LoVo (cell line): ENCODE results near the gene TRIM34.
"Not testable (repeated sequence)": the region's sequence is repeated elsewhere in the genome, so short reads cannot be mapped to it uniquely, and the experiment has no call there.

Experiments
- DNase-seq: peaks from one replicate; pipeline ENCODE4 v3.0.0-alpha.2; 2016; ENCODE audit warnings: low spot score

The TRIM34 gene

DNA sequence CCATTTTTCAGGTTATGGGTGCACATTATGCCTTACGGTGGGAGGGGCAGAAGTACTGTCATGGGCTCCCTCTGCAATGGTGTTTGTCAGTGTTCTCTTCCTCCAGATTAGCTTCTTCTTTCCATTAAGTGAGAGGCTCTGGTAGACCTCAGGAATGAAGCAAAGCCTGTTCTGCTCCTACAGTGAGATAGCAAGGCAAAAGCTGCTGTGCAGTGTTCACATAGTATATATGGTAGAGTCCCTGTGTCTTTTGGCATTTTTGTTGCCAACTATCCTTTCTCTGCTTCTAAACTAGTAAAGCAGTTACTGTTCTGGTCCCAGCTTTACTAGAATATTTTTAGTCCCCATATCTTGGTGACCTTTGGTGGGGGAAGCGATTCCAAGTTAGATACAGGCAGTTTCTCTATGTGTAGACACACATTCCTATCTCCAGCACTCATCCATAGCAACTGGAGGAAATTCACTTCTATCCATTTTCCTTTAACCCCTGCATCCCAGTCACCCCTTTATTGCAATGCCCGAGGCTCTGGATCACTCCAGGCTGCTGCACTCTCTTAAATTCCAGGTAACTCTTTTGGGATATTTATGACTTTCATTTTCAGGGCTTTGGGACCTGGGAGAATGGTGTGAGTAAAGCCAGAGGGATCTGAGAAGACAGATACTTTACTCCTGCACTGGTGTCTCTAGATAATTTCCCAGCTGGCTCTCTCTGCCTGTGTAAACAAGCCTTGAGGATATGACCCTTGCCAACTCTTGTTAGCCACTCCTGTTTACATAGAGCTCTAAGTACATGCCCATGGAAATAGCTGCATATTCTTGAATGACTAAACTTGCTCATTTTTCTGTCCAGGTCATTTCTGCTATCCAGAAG, 3.9 kb upstream of the TRIM34 start:
- DNase-seq, result peak; percentile 50

DNA sequence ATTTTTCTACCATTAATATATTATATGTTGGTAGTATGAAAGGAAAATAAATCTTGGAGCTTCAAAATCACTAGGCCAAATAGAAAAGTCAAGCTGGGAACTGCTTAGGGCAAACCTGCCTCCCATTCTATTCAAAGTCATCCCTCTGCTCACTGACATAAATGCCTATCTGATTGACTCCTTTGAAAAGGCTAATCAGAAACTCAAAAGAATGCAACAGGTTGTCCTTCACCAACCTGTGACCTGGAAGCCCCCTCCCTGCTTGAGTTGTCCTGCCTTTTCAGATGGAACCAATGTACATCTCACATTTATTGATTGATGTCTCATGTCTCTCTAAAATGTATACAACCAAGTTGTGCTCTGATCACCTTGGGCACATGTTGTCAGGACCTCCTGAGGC, 3.2 kb upstream of the TRIM34 start:
- DNase-seq, result no peak

DNA sequence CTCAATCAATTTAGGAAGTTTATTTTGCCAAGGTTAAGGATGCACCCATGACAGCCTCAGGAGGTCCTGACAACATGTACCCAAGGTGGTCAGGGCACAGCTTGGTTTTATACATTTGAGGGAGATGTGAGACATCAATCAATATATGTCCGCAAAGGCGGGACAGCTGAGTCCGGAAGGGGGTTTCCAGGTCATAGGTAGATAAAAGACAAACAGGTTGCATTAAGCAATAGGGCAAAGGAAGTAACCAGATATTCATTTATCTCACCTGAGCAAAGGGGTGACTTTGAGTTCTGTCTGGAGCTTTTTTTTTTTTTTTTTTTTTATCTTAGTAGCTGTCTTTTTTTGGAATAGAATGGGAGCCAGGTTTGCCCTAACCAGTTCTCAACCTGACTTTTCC, 2.0 kb upstream of the TRIM34 start:
- DNase-seq, result no peak

DNA sequence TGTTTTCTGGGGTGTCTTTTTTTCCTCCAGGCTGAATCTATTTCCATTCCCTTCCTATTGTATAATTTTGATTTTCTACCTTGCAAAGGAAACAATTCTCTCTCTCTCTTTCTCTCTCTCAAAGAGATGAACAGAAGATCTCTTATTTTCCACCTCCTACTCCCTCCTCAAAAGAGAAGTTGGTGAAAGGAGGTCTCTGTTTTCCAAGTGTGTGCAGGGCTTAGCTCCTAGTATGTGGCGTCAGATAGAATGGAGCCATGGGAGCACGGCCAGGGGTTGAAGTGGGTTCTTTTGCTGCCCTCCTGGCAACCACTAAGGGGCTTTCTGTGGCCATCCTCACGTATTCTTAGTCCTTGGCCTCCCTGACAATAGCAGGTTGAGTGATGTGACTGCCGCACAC, 480 bp downstream of the TRIM34 start:
- no peak for DNase-seq

DNA sequence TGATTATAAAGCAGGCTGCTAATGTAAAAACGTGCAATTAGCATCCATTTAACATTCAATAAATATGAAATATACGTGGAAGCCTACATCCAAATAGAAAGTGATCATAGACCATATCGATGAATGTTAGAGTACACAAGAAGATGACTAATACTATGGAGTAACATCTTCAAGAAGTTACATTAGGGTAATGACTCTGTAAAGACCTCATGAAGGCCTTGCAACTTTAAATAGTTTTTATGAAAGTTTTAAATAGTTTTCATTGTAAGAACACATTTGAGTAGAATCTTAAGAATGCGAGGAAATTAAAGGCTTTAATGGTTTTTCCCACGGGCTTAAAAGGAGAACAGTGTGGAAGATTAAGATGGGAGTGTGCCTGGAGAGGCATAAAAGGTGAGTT, 1.4 kb downstream of the TRIM34 start:
- no peak for DNase-seq

DNA sequence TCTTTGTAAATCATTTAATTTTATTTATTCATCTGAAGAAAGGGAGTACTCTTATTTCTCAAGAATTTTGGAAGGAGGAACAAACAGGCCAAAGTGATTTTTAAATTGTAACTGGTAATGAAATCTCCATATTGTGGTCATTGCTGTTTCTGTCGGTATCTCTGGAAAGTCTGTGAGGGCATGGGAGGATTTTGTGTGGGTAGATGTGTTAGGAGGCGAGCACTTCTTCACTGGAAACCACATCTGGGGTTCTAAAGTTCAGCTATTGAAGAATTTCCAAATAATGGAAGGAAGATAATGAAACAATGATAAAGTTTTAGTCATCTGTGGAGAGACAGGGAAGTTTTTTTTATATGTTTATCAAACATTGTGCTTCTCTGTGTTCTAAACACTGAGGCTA, 6.6 kb downstream of the TRIM34 start:
- DNase-seq, result no peak

DNA sequence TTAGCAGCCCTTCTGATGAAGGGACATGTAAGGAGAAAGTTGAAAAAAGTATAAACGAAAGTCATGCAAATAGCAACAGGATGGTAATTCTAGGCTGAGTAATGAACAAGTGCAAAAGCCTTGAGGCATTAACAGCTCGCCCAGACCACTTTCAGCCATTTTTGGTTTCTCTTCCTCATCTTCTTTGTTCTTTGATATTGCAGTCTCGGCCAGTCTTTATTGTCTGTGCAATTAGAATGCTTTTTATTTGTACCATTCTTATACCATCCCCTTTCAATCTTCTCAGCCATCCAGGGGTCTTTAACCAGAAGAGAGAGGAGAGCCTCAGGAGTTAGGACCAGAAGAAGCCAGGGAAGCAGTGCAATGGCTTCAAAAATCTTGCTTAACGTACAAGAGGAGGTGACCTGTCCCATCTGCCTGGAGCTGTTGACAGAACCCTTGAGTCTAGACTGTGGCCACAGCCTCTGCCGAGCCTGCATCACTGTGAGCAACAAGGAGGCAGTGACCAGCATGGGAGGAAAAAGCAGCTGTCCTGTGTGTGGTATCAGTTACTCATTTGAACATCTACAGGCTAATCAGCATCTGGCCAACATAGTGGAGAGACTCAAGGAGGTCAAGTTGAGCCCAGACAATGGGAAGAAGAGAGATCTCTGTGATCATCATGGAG, 7.3 kb downstream of the TRIM34 start:
- DNase-seq, result no peak

DNA sequence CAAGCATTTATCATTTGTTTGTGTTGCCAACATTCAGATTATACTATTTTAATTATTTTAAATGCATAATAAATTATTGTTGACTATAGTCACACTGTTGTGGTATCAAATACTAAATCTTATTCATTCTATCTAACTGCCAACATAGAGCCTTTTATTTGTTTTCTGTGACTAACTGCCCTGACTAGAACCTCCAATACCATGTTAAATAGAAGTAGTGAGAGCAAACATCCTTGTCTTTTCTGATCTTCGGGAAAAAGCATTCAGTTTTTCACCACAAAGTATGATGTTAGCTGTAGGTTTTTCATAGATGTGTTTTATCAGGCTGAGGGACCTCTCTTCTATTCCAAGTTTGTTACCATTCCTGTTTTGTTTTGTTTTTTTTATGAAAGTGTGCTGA, 15.2 kb downstream of the TRIM34 start:
- DNase-seq, result no peak

DNA sequence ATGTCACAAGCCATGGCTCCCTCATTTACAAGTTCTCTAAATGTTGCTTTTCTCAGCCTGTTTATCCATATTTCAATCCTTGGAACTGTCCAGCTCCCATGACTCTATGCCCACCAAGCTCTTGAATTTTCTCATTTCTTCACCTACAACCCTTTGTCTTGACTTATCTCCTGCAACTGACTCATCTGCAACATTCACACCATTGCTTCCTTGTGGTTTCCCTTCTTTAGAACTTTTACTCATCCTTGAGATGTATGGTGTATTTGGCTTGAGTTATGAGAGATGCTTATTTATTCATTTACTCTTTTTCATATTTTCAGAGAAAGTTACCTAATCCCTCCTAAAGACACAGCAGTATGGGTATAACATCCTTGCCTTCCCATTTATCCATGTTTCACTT, 18.8 kb downstream of the TRIM34 start:
- no peak for DNase-seq

DNA sequence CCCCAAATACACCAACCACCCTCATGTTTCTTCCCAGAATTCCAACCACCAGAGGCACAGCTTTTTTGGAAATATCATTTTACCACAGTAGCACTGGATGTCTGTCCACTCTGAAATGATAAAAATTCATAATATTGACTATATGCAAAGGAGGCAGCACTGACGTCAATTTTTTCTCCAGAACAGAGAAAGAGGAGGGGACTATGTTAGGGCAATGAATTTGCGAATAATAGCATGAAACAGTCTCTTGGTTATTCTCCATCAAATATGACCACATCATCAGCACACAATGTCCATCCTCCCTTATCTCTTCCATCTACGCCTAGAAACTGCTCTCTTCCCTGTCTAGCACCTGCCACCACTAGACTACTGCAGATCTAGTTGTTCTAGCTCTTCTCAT, 21.3 kb downstream of the TRIM34 start:
- DNase-seq, result no peak

DNA sequence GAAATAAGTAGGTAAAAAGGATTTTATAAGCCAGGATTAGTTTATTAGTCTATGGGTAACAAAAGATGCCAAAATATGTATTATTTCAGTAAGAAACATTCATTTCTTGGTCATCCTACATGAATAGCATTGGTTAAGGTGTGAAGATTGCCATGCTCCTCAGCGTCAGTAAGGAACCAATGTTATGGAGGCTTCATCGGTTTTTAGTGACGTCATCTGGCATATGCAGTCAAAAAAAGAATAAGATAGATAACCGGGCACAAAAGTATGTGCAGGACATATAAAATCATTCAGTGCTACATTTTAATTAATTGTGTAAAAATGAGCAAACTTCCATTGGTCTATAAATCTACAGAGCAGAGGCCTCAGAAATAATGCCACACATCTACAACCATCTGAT, 30.7 kb downstream of the TRIM34 start:
- no peak for DNase-seq

DNA sequence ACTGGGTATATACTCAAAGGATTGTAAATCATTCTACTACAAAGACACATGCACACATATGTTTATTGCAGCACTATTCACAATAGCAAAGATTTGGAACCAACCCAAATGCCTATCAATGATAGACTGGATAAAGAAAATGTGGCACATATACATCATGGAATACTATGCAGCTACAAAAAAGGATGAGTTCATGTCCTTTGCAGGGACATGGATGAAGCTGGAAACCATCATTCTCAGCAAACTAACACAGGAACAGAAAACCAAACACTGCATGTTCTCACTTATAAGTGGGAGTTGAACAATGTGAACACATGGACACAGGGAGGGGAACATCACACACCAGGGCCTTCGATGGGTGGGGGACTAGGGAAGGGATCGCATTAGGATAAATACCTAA, 32.2 kb downstream of the TRIM34 start:
- not testable (repeated sequence) for DNase-seq

DNA sequence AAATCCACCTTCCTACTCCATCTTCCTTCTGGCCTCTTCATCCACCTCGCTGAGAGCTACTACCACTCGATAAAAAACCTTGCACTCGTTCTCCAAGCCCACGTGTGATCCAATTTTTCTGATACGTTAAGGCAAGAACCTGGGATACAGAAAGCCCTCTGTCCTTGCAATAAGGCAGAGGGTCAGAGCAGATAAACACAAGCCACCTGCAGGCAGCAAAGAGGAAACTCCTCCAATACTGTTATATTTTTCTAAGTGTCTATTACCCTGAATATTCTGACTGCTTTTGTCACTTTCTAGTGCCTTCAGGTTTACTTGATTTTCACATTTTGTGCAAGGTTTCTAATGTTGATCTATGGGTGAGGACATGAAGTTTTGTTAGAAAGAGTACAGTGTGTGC, 33.5 kb downstream of the TRIM34 start:
- DNase-seq, result no peak

DNA sequence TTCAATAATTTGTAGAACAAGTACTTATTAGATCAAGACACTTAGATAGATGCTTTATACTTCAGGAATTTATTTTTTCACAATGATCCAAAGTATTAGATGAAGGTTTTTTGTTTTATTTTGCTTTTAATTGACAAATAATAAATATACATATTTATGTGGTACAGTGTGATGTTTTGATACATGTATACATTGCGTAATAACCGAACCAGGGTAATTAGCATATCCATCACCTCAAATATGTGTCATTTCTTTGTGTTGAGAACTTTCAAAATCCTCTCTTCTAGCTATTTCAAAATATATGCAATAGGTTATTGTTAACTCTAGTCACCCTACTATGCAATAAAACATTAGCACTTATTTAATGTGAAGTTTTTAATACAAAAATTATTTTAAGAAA, 38.7 kb downstream of the TRIM34 start:
- no peak for DNase-seq

DNA sequence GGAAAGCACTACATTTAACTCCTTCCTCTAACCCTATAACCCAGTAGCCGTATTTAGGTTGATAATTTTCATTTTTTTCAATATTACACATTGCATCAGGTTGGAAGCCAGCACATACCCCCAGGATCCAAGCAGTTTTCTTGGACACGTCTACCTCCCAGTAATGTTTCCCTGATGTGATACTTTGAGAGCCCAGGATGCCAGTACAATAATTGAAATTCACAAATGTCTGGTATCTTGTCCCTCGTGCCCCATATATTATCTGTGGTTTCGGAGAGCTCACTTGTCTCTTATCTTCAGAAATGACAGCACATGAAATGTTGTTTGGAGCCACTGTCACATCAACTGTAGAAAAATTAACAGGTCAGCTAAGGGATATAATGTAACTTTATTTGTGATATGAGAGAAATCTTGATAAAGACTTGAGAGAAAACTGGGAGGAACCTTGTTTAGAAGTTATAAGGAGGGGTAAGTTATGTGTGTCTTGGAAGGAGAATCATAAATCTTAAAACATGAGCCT, 40.3 kb downstream of the TRIM34 start:
- DNase-seq, result no peak

DNA sequence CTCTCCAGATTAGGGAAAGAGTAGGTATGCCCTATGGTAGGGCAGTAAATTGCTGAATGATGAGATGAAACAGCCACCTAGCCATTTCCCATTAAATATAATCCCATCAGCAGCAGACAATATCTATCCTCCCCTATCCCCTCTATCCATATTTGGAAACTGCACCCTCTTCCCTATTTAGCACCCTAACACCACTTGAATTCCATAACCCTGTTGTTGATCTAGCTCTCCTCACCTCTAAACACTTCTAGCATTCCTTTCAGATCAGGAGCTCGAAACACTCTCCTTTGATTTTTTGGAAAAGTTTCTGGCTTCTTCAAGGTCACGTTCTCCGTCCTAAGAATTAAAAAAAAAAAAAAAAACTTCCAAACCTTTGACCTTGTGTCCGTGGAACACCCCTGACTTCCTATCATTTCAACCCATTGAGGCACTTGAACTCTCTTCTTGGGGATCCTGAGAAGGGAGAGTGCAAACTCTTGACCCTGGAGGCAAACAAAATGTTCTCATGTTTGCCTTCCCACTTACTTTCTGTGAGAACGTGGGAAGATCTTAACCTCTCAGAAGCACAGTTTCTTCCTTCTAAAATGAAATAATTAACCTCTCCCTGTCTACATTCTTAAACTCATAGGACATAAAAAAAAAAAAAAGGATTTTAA, 41.1 kb downstream of the TRIM34 start:
- no peak for DNase-seq

DNA sequence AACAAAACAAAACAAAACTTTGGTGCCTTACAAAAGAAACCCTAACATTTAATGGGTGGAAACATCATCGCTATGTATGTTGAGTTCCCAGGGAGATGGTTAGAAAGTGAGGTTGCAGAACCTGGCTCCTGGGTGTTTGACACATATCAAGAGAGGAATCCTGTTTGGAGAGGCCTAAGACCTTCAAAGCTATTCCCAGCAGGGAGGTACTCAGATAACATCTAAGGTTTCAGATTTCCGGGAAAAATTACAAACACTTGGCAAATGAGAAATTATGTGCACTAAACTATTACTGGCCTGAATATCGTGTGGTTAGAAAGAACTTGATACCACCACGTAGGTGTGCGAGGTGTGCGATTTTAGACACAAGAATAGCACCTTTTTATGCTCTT, 41.6 kb downstream of the TRIM34 start:
- no peak for DNase-seq

DNA sequence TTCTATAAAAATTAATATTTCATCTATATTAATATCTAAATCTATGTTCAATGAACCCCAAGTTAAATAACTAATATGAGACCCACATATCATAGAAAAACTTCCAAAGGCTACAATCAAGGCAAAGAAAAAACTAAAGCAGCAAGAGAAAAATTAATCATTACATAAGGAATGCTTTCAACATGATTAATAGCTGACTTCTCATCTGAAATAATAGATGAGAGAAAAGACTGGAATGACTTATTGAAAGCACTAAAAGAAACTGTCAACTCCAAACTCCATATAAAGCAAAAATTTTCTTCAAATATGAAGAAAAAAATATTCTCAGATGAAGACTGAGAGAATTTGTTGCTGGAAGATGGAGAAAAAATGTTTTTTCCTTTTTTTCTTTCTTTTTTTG, 47.0 kb downstream of the TRIM34 start:
- no peak for DNase-seq

DNA sequence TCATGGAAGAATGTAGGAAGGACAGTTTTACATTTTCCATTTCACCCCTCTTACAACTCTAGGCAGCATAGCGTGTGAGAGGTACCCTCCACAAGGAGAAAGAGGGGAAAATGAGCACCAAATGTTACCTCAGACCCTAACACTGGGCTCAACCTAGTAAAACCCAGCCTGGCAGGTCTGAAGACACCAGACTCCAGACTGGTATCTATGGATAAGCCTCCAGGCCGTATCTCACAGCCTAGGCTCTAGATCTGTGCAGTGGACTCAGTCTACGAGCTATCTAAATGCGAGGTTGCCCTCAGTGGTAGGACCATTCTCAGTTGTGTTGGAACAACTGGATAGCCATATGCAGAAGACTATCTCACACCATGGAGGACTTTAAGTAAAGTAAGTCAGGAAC, 49.6 kb downstream of the TRIM34 start:
- DNase-seq, result no peak

DNA sequence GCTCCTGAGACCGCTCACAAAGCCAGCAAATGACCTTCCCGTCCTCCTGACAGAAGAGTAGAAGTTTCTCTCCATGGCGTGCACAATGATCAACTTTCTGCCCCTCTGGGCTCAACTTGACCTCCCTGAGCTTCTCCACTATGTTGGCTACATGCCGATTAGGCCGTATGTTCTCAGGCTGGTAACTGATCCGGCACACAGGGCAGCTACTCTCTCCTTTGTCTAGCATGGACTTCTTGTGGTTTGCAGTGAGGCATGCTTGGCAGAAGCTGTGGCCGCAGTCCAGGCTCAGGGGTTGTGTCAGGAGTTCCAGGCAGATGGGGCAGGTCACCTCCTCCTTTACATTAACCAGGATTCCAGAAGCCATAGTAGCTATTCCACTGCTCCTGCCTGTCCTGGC, 55.0 kb downstream of the TRIM34 start:
- DNase-seq, result no peak

DNA sequence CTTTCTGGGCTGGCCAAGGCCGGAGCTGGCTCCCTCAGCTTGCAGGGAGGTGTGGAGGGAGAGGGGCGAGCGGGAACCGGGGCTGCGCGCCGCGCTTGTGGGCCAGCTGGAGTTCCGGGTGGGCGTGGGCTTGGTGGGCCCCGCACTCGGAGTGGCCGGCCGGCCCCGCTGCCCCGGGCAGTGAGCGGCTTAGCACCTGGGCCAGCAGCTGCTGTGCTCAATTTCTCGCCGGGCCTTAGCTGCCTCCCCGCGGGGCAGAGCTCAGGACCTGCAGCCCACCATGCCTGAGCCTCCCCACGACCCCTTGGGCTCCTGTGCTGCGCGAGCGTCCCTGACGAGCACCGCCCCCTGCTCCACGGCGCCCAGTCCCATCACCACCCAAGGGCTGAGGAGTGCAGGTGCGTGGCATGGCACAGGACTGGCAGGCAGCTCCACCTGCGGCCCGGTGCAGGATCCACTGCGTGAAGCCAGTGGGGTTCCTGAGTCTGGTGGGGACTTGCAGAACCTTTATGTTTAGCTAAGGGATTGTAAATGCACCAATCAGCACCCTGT, 58.2 kb downstream of the TRIM34 start:
- not testable (repeated sequence) for DNase-seq

DNA sequence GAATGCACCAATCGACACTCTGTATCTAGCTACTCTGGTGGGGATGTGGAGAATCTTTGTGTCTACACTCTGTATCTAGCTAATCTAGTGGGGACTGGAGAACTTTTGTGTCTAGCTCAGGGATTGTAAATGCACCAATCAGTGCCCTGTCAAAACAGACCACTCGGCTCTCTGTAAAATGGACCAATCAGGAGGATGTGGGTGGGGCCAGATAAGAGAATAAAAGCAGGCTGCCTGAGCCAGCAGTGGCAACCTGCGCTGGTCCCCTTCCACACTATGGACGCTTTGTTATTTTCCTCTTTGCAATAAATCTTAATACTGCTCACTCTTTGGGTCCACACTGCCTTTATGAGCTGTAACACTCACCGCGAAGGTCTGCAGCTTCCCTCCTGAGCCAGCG, 58.8 kb downstream of the TRIM34 start:
- DNase-seq, result not testable (repeated sequence)
